ENCODE results near the gene S100A16.

The S100A16 gene

DNA sequence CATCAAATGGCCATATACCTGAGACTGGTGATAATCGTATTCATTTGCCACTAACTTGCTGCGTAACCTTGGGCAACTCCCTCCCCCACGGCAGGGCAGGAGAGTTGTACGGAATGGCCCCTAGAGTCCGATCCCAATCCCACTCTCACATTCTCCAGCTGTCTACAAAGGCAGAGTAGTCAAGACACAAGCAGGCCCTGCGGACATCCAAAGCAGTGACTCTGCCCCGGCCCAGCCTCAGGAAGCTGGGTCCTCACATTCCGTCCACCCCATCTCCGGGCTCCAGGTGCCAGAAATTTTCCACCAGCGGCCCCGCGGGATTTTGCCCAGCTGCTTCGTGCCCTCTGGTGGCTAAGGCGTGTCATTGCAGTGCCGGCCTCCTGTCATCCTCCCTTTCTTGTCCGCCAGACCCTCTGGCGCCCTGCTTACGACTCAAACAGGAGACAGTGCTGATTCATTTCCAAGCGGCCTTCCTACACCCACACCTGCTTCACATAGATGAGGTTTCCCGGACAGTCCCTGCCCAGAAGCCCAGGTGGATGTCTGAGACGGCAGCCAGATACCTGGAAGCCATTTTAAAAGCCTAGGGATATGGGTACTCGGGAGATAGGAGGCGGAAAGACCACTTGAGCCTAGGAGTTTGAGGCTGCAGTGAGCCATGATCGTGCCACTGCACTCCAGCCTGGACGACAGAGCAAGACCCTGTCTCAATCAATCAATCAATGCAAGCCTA lies 44.4 kb downstream of the S100A16 start:
- peak overlapping the region; percentile 28 to 48 for H3K4me3 ChIP-seq
- no peaks in the 10 kb centered on the region for H3K27me3 ChIP-seq
- peak; percentile 87 to 93 for DNase-seq
- intact Hi-C loops (cut with DNase I; ENCODE audit: low total_unique reads) = loop anchor here (2.0 to 5.0 kb wide), 2 partner anchors 58 to 104 kb away; partner anchors contain the start of gene ILF2
- H3K36me3 ChIP-seq = no peaks in the 10 kb centered on the region
- no peaks in the 10 kb centered on the region for H3K9me3 ChIP-seq
- TF ChIP-seq, protein P1, sequence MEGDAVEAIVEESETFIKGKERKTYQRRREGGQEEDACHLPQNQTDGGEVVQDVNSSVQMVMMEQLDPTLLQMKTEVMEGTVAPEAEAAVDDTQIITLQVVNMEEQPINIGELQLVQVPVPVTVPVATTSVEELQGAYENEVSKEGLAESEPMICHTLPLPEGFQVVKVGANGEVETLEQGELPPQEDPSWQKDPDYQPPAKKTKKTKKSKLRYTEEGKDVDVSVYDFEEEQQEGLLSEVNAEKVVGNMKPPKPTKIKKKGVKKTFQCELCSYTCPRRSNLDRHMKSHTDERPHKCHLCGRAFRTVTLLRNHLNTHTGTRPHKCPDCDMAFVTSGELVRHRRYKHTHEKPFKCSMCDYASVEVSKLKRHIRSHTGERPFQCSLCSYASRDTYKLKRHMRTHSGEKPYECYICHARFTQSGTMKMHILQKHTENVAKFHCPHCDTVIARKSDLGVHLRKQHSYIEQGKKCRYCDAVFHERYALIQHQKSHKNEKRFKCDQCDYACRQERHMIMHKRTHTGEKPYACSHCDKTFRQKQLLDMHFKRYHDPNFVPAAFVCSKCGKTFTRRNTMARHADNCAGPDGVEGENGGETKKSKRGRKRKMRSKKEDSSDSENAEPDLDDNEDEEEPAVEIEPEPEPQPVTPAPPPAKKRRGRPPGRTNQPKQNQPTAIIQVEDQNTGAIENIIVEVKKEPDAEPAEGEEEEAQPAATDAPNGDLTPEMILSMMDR (IDR thresholded peaks at IDR 0.05) = peak; percentile 98 to 99
- H3K27ac ChIP-seq = peak overlapping the region; percentile 94 to 95
- peaks cover 15 to 59% (median 47%) of the 10 kb centered on the region in 4 donors for H3K4me1 ChIP-seq

DNA sequence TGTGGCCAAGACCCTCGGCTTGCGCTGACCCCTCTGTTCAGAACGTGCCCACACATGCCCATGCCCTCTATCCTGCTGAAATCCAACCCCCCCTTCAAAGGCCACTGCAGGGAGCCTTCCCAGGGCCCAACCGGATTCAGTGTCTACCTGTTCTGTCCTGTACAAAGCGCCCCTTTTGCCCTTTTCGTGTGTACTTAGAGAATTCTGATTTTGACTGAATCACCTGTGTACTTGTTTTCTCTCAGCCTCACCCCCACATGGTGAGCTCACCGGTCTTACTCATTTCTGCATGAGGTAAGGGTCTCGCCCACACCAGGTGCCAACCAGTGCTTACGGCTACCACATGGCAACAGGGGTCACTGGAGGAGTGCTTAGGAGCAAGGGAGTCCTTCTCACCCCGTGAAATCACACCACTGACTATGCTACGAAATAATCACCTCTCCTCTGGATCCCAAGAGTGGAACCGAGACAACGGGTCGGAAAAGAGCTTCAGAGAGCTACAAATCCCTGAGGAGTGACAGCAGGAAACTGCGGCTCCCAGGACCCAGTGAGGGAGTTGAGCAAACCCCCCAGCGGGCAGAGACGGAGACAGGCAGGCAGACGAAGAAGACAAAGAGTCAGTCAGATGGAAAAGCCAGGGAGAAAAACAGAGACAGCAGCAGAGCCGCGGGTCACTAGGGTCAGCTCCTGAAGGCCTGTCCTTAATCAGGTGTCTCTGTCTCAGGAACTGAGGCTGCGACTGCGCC lies 45.1 kb downstream of the S100A16 start:
- no peak for DNase-seq
- no peaks in the 10 kb centered on the region for H3K27me3 ChIP-seq
- no peaks in the 10 kb centered on the region for H3K36me3 ChIP-seq
- H3K4me3 ChIP-seq = peak overlapping the region; percentile 28 to 48
- H3K4me1 ChIP-seq = peaks cover 15 to 51% (median 42%) of the 10 kb centered on the region in 4 donors
- intact Hi-C loops (cut with DNase I; ENCODE audit: low total_unique reads) = loop anchor here (1.0 to 5.0 kb wide), 3 partner anchors 34 to 105 kb away; partner anchors contain the start of gene ILF2
- TF ChIP-seq, protein P1 (IDR thresholded peaks at IDR 0.05) = no peak
- no peaks in the 10 kb centered on the region for H3K9me3 ChIP-seq
- H3K27ac ChIP-seq = peak overlapping the region; percentile 94 to 95

DNA sequence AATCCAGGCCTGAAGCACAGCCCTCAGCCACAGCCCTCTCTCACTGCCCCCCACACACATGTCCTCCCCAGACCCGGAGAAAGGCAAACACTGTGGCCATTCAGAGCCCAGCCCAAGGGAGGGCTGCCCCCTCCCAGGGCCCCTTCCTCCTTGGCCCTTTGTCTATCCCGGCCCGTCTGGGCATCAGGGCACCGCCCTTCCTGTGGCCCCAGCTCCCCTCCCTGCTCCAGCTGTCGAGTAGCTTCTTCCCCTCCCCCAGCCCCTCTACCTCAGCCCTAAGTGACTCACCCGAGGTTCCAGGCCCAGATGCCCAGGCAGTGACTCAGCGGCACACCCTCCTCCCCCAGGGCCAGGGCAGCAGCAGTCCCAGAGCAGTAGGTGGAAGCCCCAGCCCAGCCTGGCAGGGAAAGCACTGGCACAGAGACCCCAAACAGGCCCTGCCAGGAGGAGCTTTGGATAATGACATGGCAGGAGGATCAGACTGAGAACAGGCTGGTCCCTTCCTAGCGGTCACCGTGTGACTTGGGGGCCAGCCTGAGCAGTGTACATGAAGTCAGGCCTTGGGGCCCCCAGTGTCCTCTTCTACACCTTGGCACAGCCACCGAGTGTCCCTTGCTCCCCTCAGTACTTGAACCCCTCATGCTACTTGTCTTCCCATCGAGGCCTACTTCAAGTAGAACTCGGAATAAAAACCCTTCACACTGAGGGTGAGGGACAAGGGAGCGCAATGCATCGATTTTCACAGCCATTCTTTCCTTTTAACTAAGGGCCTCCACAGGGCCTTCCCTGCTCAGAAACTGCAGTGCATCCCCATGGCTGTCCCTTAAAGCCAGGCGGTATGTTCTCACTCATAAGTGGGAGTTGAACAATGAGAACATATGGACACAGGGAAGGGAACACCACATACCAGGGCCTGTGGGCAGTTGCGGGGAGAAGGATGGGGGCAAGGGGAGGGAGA lies 46.2 kb downstream of the S100A16 start:
- Histone ChIP-seq H3K9me3 (no peaks in the 10 kb centered on the region), H3K4me1 (peaks cover 15 to 43% (median 39%) of the 10 kb centered on the region in 4 donors), H3K4me3 (peak overlapping the region in 1 of 2 donors; percentile 15), H3K27me3 (no peaks in the 10 kb centered on the region), H3K27ac (peak overlapping the region; percentile 94 to 95), H3K36me3 (no peaks in the 10 kb centered on the region)
- TF ChIP-seq, protein P1 (IDR thresholded peaks at IDR 0.05) = peak in 1 of 2 experiments; percentile 28
- intact Hi-C loops (cut with DNase I; ENCODE audit: low total_unique reads) = loop anchor here (1.0 to 5.0 kb wide), 2 partner anchors 33 to 106 kb away; partner anchors contain the start of gene ILF2
- DNase-seq = peak; percentile 98 to 99

DNA sequence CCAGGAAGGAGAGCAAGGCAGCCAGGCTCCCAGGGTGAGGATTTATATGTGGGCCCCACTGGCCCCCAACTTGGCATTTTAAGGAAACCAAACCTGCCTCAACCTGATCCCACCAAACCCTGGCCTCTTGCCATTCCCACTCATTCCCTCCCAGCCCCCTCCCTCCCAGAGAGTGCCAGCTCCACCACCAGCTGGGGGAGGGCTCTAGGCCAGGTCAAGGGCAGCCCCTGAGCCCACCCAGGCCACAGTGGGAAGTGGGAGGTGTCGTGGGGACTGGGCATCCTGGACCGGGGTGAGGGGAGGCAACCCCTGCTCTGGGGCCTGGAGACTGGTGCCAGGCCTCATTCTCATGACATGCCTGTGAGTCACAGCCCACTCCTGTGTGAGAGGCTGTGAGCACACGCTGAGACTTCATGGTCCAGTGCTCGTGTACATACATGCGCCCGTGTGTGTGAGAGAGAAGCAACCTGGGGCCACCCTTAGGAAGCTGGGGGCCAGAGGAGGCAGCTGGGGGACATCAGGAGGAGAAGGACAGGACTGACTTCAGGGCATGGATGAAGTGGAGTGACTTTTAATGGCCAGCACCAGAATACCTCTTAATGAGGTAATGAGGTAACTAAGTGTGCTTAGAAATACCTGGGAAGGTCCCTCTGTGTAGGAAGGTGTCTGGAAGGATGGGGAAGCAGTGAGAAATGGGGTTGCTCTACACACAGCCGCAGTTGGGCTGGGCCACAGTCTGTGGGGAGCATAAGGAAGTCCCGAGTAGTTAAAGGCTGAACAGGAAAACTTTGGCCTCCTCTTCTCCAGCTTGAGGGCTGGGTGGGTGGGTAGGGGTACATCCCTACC lies 47.2 kb downstream of the S100A16 start, which contains the start of gene S100A2:
Gene S100A2, minus strand, starts transcription at position 316 of the 846 bp plus-strand sequence. CDS start 1,967 bp downstream, outside the sequence.
- H3K4me1 ChIP-seq = peaks cover 15 to 43% (median 39%) of the 10 kb centered on the region in 4 donors
- H3K4me3 ChIP-seq = peak within 1 kb of the TSS in 1 of 2 donors; percentile 15
- DNase-seq = peak; percentile 79 to 89
- intact Hi-C loops (cut with DNase I; ENCODE audit: low total_unique reads) = loop anchor here (5.0 kb wide), 1 partner anchor 107 kb away; the partner anchor contains the start of gene ILF2
- no peaks in the 10 kb centered on the region for H3K27me3 ChIP-seq
- H3K27ac ChIP-seq = peak within 1 kb of the TSS; percentile 94 to 95
- H3K36me3 ChIP-seq = no peaks in the 10 kb centered on the region
- no peaks in the 10 kb centered on the region for H3K9me3 ChIP-seq
- TF ChIP-seq, protein P1 (IDR thresholded peaks at IDR 0.05) = no peak
